ENCODE results near the gene IQCB1.
"Not testable (repeated sequence)": the region's sequence is repeated elsewhere in the genome, so short reads cannot be mapped to it uniquely, and the experiment has no call there.

Gene IQCB1

GRCh38 chr3:121834671-121835464, at the start of gene IQCB1, which contains the start of gene EAF2:
TSS of gene IQCB1 (minus strand) at chr3:121835060. CDS start at chr3:121828960, 6,100 bp downstream.
TSS of gene EAF2 (plus strand) at chr3:121835209. CDS start at chr3:121835286, 77 bp downstream.
- no peaks in the 10 kb centered on the region for H3K27me3 Mint-ChIP-seq
- H3K9me3 Mint-ChIP-seq, result no peaks in the 10 kb centered on the region
- peaks cover 46% of the 10 kb centered on the region for H3K36me3 Mint-ChIP-seq (ENCODE audit: low read depth)
- H3K27ac Mint-ChIP-seq, result peak within 1 kb of the TSS; percentile 94
- H3K4me3 Mint-ChIP-seq, result peak within 1 kb of the TSS; percentile 96
- peaks cover 58% of the 10 kb centered on the region for H3K4me1 Mint-ChIP-seq (ENCODE audit: low read depth)

GRCh38 chr3:121883507-121883906, 48.6 kb upstream of the IQCB1 start:
- peaks cover 8% of the 10 kb centered on the region for H3K36me3 Mint-ChIP-seq (ENCODE audit: low read depth)
- H3K27me3 Mint-ChIP-seq, result no peaks in the 10 kb centered on the region
- H3K4me3 Mint-ChIP-seq, result no peak overlapping the region
- no peaks in the 10 kb centered on the region for H3K4me1 Mint-ChIP-seq (ENCODE audit: low read depth)
- no peak overlapping the region for H3K27ac Mint-ChIP-seq
- H3K9me3 Mint-ChIP-seq, result no peaks in the 10 kb centered on the region

- H3K36me3 Mint-ChIP-seq (ENCODE audit: low read depth), result peaks cover 5% of the 10 kb centered on the region
- H3K27ac Mint-ChIP-seq, result no peak overlapping the region
- H3K27me3 Mint-ChIP-seq, result no peaks in the 10 kb centered on the region
- H3K4me1 Mint-ChIP-seq (ENCODE audit: low read depth), result no peaks in the 10 kb centered on the region
- H3K4me3 Mint-ChIP-seq, result no peak overlapping the region
- no peaks in the 10 kb centered on the region for H3K9me3 Mint-ChIP-seq
Observed at GRCh38 chr3:121878411-121878810, 43.6 kb upstream of the IQCB1 start.

- Mint-ChIP-seq H3K4me1 (ENCODE audit: low read depth) (peaks cover 11% of the 10 kb centered on the region), H3K27ac (no peak overlapping the region), H3K36me3 (ENCODE audit: low read depth) (peaks cover 18% of the 10 kb centered on the region), H3K27me3 (no peaks in the 10 kb centered on the region), H3K9me3 (no peaks in the 10 kb centered on the region), H3K4me3 (no peak overlapping the region)
Observed at GRCh38 chr3:121871430-121871829, 36.6 kb upstream of the IQCB1 start.

- no peaks in the 10 kb centered on the region for H3K27me3 Mint-ChIP-seq
- no peak overlapping the region for H3K4me3 Mint-ChIP-seq
- H3K9me3 Mint-ChIP-seq, result no peaks in the 10 kb centered on the region
- peaks cover 24% of the 10 kb centered on the region for H3K36me3 Mint-ChIP-seq (ENCODE audit: low read depth)
- peak overlapping the region; percentile 22 for H3K27ac Mint-ChIP-seq
- peaks cover 11% of the 10 kb centered on the region for H3K4me1 Mint-ChIP-seq (ENCODE audit: low read depth)
Observed at GRCh38 chr3:121870717-121871116, 35.9 kb upstream of the IQCB1 start.

- H3K4me1 Mint-ChIP-seq (ENCODE audit: low read depth), result peaks cover 11% of the 10 kb centered on the region
- H3K9me3 Mint-ChIP-seq, result no peaks in the 10 kb centered on the region
- no peak overlapping the region for H3K27ac Mint-ChIP-seq
- no peak overlapping the region for H3K4me3 Mint-ChIP-seq
- no peaks in the 10 kb centered on the region for H3K27me3 Mint-ChIP-seq
- peaks cover 24% of the 10 kb centered on the region for H3K36me3 Mint-ChIP-seq (ENCODE audit: low read depth)
Observed at GRCh38 chr3:121869736-121870135, 34.9 kb upstream of the IQCB1 start.

GRCh38 chr3:121863801-121864200, 28.9 kb upstream of the IQCB1 start:
- Mint-ChIP-seq H3K27ac (no peak overlapping the region), H3K4me3 (no peak overlapping the region), H3K27me3 (no peaks in the 10 kb centered on the region), H3K36me3 (ENCODE audit: low read depth) (peaks cover 40% of the 10 kb centered on the region), H3K9me3 (no peaks in the 10 kb centered on the region), H3K4me1 (ENCODE audit: low read depth) (no peaks in the 10 kb centered on the region)

- not testable (repeated sequence) for H3K27ac Mint-ChIP-seq; H3K9me3 Mint-ChIP-seq; H3K4me1 Mint-ChIP-seq (ENCODE audit: low read depth); H3K4me3 Mint-ChIP-seq; H3K27me3 Mint-ChIP-seq
- peaks cover 44% of the 10 kb centered on the region for H3K36me3 Mint-ChIP-seq (ENCODE audit: low read depth)
Observed at GRCh38 chr3:121863247-121863646, 28.4 kb upstream of the IQCB1 start.

GRCh38 chr3:121857778-121858177, 22.9 kb upstream of the IQCB1 start:
- H3K36me3 Mint-ChIP-seq (ENCODE audit: low read depth), result peaks cover 36% of the 10 kb centered on the region
- not testable (repeated sequence) for H3K4me3 Mint-ChIP-seq; H3K9me3 Mint-ChIP-seq; H3K4me1 Mint-ChIP-seq (ENCODE audit: low read depth); H3K27ac Mint-ChIP-seq; H3K27me3 Mint-ChIP-seq

- Mint-ChIP-seq H3K9me3 (no peaks in the 10 kb centered on the region), H3K36me3 (ENCODE audit: low read depth) (peaks cover 26% of the 10 kb centered on the region), H3K4me1 (ENCODE audit: low read depth) (no peaks in the 10 kb centered on the region), H3K4me3 (no peak overlapping the region), H3K27ac (no peak overlapping the region), H3K27me3 (no peaks in the 10 kb centered on the region)
Observed at GRCh38 chr3:121855555-121855954, 20.7 kb upstream of the IQCB1 start.

- Mint-ChIP-seq H3K27me3 (no peaks in the 10 kb centered on the region), H3K4me1 (ENCODE audit: low read depth) (no peaks in the 10 kb centered on the region), H3K4me3 (no peak overlapping the region), H3K27ac (no peak overlapping the region), H3K9me3 (no peaks in the 10 kb centered on the region), H3K36me3 (ENCODE audit: low read depth) (peaks cover 11% of the 10 kb centered on the region)
Observed at GRCh38 chr3:121852256-121852655, 17.4 kb upstream of the IQCB1 start.

- no peaks in the 10 kb centered on the region for H3K9me3 Mint-ChIP-seq
- H3K36me3 Mint-ChIP-seq (ENCODE audit: low read depth), result peaks cover 14% of the 10 kb centered on the region
- H3K27ac Mint-ChIP-seq, result no peak overlapping the region
- H3K4me3 Mint-ChIP-seq, result no peak overlapping the region
- no peaks in the 10 kb centered on the region for H3K4me1 Mint-ChIP-seq (ENCODE audit: low read depth)
- no peaks in the 10 kb centered on the region for H3K27me3 Mint-ChIP-seq
Observed at GRCh38 chr3:121844892-121845291, 10.0 kb upstream of the IQCB1 start.

- Mint-ChIP-seq H3K27me3 (no peaks in the 10 kb centered on the region), H3K27ac (no peak overlapping the region), H3K4me3 (no peak overlapping the region), H3K9me3 (no peaks in the 10 kb centered on the region), H3K36me3 (ENCODE audit: low read depth) (peaks cover 8% of the 10 kb centered on the region), H3K4me1 (ENCODE audit: low read depth) (peaks cover 21% of the 10 kb centered on the region)
Observed at GRCh38 chr3:121839962-121840361, 5.1 kb upstream of the IQCB1 start.

GRCh38 chr3:121836481-121836880, 1.6 kb upstream of the IQCB1 start:
- H3K27ac Mint-ChIP-seq, result peak overlapping the region; percentile 16
- no peaks in the 10 kb centered on the region for H3K9me3 Mint-ChIP-seq

GRCh38 chr3:121836064-121836463, 1.2 kb upstream of the IQCB1 start:
- no peaks in the 10 kb centered on the region for H3K9me3 Mint-ChIP-seq
- H3K4me3 Mint-ChIP-seq, result peak overlapping the region; percentile 96
- H3K27ac Mint-ChIP-seq, result peak overlapping the region; percentile 94
- H3K4me1 Mint-ChIP-seq (ENCODE audit: low read depth), result peaks cover 52% of the 10 kb centered on the region
- H3K36me3 Mint-ChIP-seq (ENCODE audit: low read depth), result peaks cover 40% of the 10 kb centered on the region
- no peaks in the 10 kb centered on the region for H3K27me3 Mint-ChIP-seq

More at GRCh38 chr3:121836481-121836880, 1.6 kb upstream of the IQCB1 start:
- peaks cover 49% of the 10 kb centered on the region for H3K4me1 Mint-ChIP-seq (ENCODE audit: low read depth)
- H3K36me3 Mint-ChIP-seq (ENCODE audit: low read depth), result peaks cover 36% of the 10 kb centered on the region
- peak overlapping the region; percentile 96 for H3K4me3 Mint-ChIP-seq
- H3K27me3 Mint-ChIP-seq, result no peaks in the 10 kb centered on the region

GRCh38 chr3:121835465-121835801, 573 bp upstream of the IQCB1 start:
- Mint-ChIP-seq H3K27me3 (no peaks in the 10 kb centered on the region), H3K36me3 (ENCODE audit: low read depth) (peaks cover 46% of the 10 kb centered on the region), H3K4me1 (ENCODE audit: low read depth) (peaks cover 58% of the 10 kb centered on the region), H3K27ac (peak overlapping the region; percentile 94), H3K4me3 (peak overlapping the region; percentile 96), H3K9me3 (no peaks in the 10 kb centered on the region)
